ENCODE results near the gene BCOR.

GRCh38 chrX:40106676-40107290 lies 9.0 kb upstream of the BCOR start:
- TF ChIP-seq, protein P1, sequence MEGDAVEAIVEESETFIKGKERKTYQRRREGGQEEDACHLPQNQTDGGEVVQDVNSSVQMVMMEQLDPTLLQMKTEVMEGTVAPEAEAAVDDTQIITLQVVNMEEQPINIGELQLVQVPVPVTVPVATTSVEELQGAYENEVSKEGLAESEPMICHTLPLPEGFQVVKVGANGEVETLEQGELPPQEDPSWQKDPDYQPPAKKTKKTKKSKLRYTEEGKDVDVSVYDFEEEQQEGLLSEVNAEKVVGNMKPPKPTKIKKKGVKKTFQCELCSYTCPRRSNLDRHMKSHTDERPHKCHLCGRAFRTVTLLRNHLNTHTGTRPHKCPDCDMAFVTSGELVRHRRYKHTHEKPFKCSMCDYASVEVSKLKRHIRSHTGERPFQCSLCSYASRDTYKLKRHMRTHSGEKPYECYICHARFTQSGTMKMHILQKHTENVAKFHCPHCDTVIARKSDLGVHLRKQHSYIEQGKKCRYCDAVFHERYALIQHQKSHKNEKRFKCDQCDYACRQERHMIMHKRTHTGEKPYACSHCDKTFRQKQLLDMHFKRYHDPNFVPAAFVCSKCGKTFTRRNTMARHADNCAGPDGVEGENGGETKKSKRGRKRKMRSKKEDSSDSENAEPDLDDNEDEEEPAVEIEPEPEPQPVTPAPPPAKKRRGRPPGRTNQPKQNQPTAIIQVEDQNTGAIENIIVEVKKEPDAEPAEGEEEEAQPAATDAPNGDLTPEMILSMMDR (IDR thresholded peaks at IDR 0.05; ENCODE audit: low read length): no peak
- TF ChIP-seq EZH2 (IDR thresholded peaks at IDR 0.05; ENCODE audit: borderline replicate concordance, low read length): no peak

All from OCI-LY1 (cell line).